Gastroesophageal sphincter (tissue), 3 donors: ENCODE data around the gene KLHL2.
"Not testable (repeated sequence)": the region's sequence is repeated elsewhere in the genome, so short reads cannot be mapped to it uniquely, and the experiment has no call there.

Experiments
- EP300 ChIP-seq: sonication (generic); formaldehyde crosslinking; IDR thresholded peaks from one replicate; pipeline ENCODE4 v1.6.1; 2017; ENCODE audit warnings: antibody characterized with exemption, mild to moderate bottlenecking
- POLR2A ChIP-seq, 2 donors: fragments of 450-650 bp; IDR thresholded peaks; one replicate each; pipeline ENCODE4 v1.6.1; 2017; ENCODE audit warnings: antibody characterized with exemption in 2 of 2, mild to moderate bottlenecking in 2 of 2, moderate library complexity in 1 of 2
- POLR2AphosphoS5 ChIP-seq: sonication (generic); formaldehyde crosslinking; IDR thresholded peaks from one replicate; pipeline ENCODE4 v1.6.1; 2017; ENCODE audit warnings: antibody characterized with exemption
- TF ChIP-seq, protein P1 (sequence below), 4 experiments: fragments of 200-600 bp in 2 of 4; fragments of 450-650 bp in 2 of 4; sonication (generic) in 1 of 4; IDR thresholded peaks; one replicate each; pipeline ENCODE4 v1.5.1; 2017 to 2019; ENCODE audit warnings: antibody characterized with exemption in 4 of 4, mild to moderate bottlenecking in 2 of 4, moderate library complexity in 2 of 4

DNA sequence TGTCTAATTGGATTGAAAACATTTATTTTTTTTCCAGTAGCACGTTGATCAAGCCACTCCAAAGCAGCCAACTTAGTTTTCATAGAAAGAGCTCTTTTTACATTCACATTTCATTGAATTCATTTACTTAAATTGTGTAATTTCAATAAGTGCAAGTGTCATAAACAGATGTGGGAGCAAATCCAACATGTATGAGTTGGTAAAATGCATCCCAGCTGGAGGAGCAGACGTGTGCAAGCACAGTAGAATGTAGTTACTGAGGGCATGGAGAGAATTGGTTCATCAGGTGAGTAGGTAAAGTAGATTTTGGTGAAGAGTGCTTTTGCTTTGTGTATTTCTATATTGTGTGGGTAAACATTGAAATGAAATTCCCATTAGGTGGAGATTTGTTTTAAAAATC is 36.8 kb downstream of the KLHL2 start:
- TF ChIP-seq, protein P1, sequence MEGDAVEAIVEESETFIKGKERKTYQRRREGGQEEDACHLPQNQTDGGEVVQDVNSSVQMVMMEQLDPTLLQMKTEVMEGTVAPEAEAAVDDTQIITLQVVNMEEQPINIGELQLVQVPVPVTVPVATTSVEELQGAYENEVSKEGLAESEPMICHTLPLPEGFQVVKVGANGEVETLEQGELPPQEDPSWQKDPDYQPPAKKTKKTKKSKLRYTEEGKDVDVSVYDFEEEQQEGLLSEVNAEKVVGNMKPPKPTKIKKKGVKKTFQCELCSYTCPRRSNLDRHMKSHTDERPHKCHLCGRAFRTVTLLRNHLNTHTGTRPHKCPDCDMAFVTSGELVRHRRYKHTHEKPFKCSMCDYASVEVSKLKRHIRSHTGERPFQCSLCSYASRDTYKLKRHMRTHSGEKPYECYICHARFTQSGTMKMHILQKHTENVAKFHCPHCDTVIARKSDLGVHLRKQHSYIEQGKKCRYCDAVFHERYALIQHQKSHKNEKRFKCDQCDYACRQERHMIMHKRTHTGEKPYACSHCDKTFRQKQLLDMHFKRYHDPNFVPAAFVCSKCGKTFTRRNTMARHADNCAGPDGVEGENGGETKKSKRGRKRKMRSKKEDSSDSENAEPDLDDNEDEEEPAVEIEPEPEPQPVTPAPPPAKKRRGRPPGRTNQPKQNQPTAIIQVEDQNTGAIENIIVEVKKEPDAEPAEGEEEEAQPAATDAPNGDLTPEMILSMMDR (IDR thresholded peaks at IDR 0.05): not testable (repeated sequence)
- not testable (repeated sequence) for TF ChIP-seq POLR2A (IDR thresholded peaks at IDR 0.05); EP300; POLR2AphosphoS5
